H1 (cell line): ENCODE results near the gene ECI1. TPM values are rescaled to one million over a fixed set of nuclear protein-coding genes. Genes with fewer than 3 reads are reported as not detected.

ENCODE experiments used
- CTCF ChIA-PET: fragments of 300-600 bp; sonication (Branson Sonifier 250); formaldehyde crosslinking; loops from one replicate; lab custom pipeline; 2021; ENCODE audit not compliant: partially characterized antibody; lab: Charles Lee
- POLR2A ChIA-PET: fragments of 300-600 bp; sonication (Branson Sonifier 250); formaldehyde crosslinking; loops from one replicate; lab custom pipeline; 2021; ENCODE audit warnings: inconsistent platforms; ENCODE audit not compliant: partially characterized antibody; lab: Charles Lee
- DNase-seq, 2 experiments: peaks; one replicate each; pipeline versions ENCODE4 v3.0.0 to v3.0.0-alpha.2; 2010 to 2022; ENCODE audit warnings: low spot score in 2 of 2, low read depth in 1 of 2, mixed read lengths in 1 of 2
- FAIRE-seq: peaks from 2 replicates; lab custom pipeline; 2011; peaks lifted over from hg19 to GRCh38; lab: Jason Lieb, UNC
- H2AFZ ChIP-seq: 2 replicates; pipeline ENCODE4 v1.8.1; 2012; ENCODE audit warnings: low read length, inconsistent platforms
- H2AK5ac ChIP-seq: 2 replicates; pipeline ENCODE4 v1.6.1; 2013; ENCODE audit warnings: low read depth, low read length
- H2BK120ac ChIP-seq: replicated peaks from 2 replicates; pipeline ENCODE3; 2013; ENCODE audit warnings: low read depth, low read length, inconsistent platforms
- H2BK12ac ChIP-seq: 2 replicates; pipeline ENCODE4 v1.6.1; 2013; ENCODE audit warnings: low read depth, low read length
- H2BK15ac ChIP-seq: 2 replicates; pipeline ENCODE4 v1.6.1; 2013; ENCODE audit warnings: low read length
- H2BK20ac ChIP-seq: 2 replicates; pipeline ENCODE4 v1.6.1; 2013; ENCODE audit warnings: low read length
- H2BK5ac ChIP-seq: 2 replicates; pipeline ENCODE4 v1.6.1; 2013; ENCODE audit warnings: low read depth, low read length
- H3K14ac ChIP-seq: 2 replicates; pipeline ENCODE4 v1.6.1; 2013; ENCODE audit warnings: inconsistent platforms; ENCODE audit not compliant: insufficient read length
- H3K18ac ChIP-seq: 2 replicates; pipeline ENCODE4 v1.6.1; 2013; ENCODE audit warnings: low read length; ENCODE audit errors: extremely low read depth
- H3K23ac ChIP-seq: 2 replicates; pipeline ENCODE4 v1.6.1; 2013; ENCODE audit warnings: inconsistent platforms; ENCODE audit not compliant: insufficient read length
- H3K23me2 ChIP-seq: 2 replicates; pipeline ENCODE4 v1.6.1; 2013; ENCODE audit warnings: low read depth, low read length
- H3K27ac ChIP-seq: 2 replicates; pipeline ENCODE4 v1.6.1; 2011; ENCODE audit warnings: low read depth, low read length, inconsistent platforms
- H3K27me3 ChIP-seq, 4 experiments: replicated peaks in 1 of 4; 1 replicate in 1 of 4; 2 replicates in 3 of 4; pipeline versions ENCODE4 v1.6.1 to v1.8.1; 2011 to 2013; ENCODE audit warnings: low read length in 3 of 4, mild to moderate bottlenecking in 3 of 4, inconsistent platforms in 2 of 4, mixed read lengths in 2 of 4, moderate library complexity in 1 of 4; ENCODE audit not compliant: control insufficient read depth in 3 of 4, insufficient read depth in 3 of 4; ENCODE audit errors: extremely low read depth in 1 of 4
- H3K36me3 ChIP-seq, 4 experiments: 2 replicates each; pipeline versions ENCODE4 v1.6.1 to v1.8.1; 2011 to 2013; ENCODE audit warnings: mild to moderate bottlenecking in 4 of 4, low read length in 3 of 4, moderate library complexity in 2 of 4, control low read depth in 1 of 4, inconsistent platforms in 1 of 4; ENCODE audit not compliant: insufficient read depth in 4 of 4, control insufficient read depth in 2 of 4
- H3K4ac ChIP-seq: replicated peaks from 2 replicates; pipeline ENCODE3; 2013; ENCODE audit warnings: low read length, low read depth, mixed read lengths, inconsistent platforms; ENCODE audit not compliant: insufficient read length
- H3K4me1 ChIP-seq, 4 experiments: replicated peaks in 1 of 4; 1 replicate in 1 of 4; 2 replicates in 3 of 4; pipeline versions ENCODE4 v1.6.1 to v1.8.1; 2011 to 2013; ENCODE audit warnings: low read length in 3 of 4, inconsistent platforms in 2 of 4, mixed read lengths in 1 of 4; ENCODE audit not compliant: insufficient read depth in 4 of 4, control insufficient read depth in 3 of 4
- H3K4me2 ChIP-seq, 2 experiments: 2 replicates each; pipeline versions ENCODE4 v1.6.1 to v1.8.1; 2011 to 2013; ENCODE audit warnings: low read depth in 2 of 2, low read length in 2 of 2, control low read depth in 1 of 2, inconsistent platforms in 1 of 2, mild to moderate bottlenecking in 1 of 2; ENCODE audit not compliant: insufficient read depth in 1 of 2
- H3K4me3 ChIP-seq, 4 experiments: fragments of 200-600, 300-600 bp in 1 of 4; sonication (generic), shearing (Covaris generic), sonication (Bioruptor Twin) in 1 of 4; 2 replicates each; pipeline versions ENCODE4 v1.5.1 to v1.8.1; 2011 to 2016; ENCODE audit warnings: low read length in 4 of 4, low read depth in 3 of 4, control low read depth in 2 of 4, inconsistent platforms in 2 of 4, mild to moderate bottlenecking in 2 of 4, mixed read lengths in 1 of 4, moderate library complexity in 1 of 4; ENCODE audit not compliant: insufficient read depth in 2 of 4; ENCODE audit errors: extremely low read depth in 1 of 4
- H3K56ac ChIP-seq: replicated peaks from 2 replicates; pipeline ENCODE3; 2013; ENCODE audit warnings: low read depth, mild to moderate bottlenecking, mixed read lengths, low read length, inconsistent platforms; ENCODE audit not compliant: insufficient read length
- H3K79me1 ChIP-seq: 2 replicates; pipeline ENCODE4 v1.6.1; 2013; ENCODE audit warnings: low read depth, low read length, control low read depth
- H3K79me2 ChIP-seq, 2 experiments: 2 replicates each; pipeline versions ENCODE4 v1.6.1 to v1.8.1; 2012 to 2013; ENCODE audit warnings: low read length in 2 of 2, mild to moderate bottlenecking in 2 of 2, inconsistent platforms in 1 of 2; ENCODE audit not compliant: insufficient read depth in 2 of 2, control insufficient read depth in 1 of 2
- H3K9ac ChIP-seq, 4 experiments: replicated peaks in 1 of 4; 1 replicate in 1 of 4; 2 replicates in 3 of 4; pipeline versions ENCODE4 v1.6.1 to v1.8.1; 2011 to 2013; ENCODE audit warnings: low read depth in 3 of 4, low read length in 3 of 4, control low read depth in 2 of 4, mild to moderate bottlenecking in 2 of 4, moderate library complexity in 2 of 4, inconsistent platforms in 1 of 4; ENCODE audit errors: extremely low read depth in 1 of 4
- H3K9me3 ChIP-seq, 2 experiments: 2 replicates each; pipeline versions ENCODE4 v1.6.1 to v1.8.1; 2012 to 2013; ENCODE audit warnings: mild to moderate bottlenecking in 2 of 2, moderate library complexity in 2 of 2, control low read depth in 1 of 2, inconsistent platforms in 1 of 2, low read depth in 1 of 2, low read length in 1 of 2, mixed read lengths in 1 of 2; ENCODE audit not compliant: insufficient read depth in 2 of 2
- H4K20me1 ChIP-seq, 2 experiments: replicated peaks in 1 of 2; 2 replicates each; pipeline versions ENCODE3 to v1.8.1; 2011 to 2013; ENCODE audit warnings: inconsistent platforms in 2 of 2, low read length in 2 of 2, mild to moderate bottlenecking in 1 of 2; ENCODE audit not compliant: insufficient read depth in 2 of 2, control insufficient read depth in 1 of 2
- H4K5ac ChIP-seq: 2 replicates; pipeline ENCODE4 v1.6.1; 2013; ENCODE audit warnings: low read length, low read depth, mixed read lengths, inconsistent platforms; ENCODE audit not compliant: insufficient read length
- H4K8ac ChIP-seq: 2 replicates; pipeline ENCODE4 v1.8.0; 2013; ENCODE audit warnings: mild to moderate bottlenecking, moderate library complexity, low read length, inconsistent platforms; ENCODE audit not compliant: insufficient read depth; ENCODE audit errors: extremely low read depth
- H4K91ac ChIP-seq: replicated peaks from 2 replicates; pipeline ENCODE3; 2013; ENCODE audit warnings: low read length, mixed read lengths, inconsistent platforms; ENCODE audit not compliant: insufficient read length
- TCF12 ChIP-seq: IDR thresholded peaks from 2 replicates; pipeline ENCODE4 v1.6.1; 2011; ENCODE audit warnings: low read depth, mild to moderate bottlenecking, low read length
- WGBS, 2 experiments: shearing (Covaris generic) in 1 of 2; methylation state at CpG; one replicate each; pipeline versions ENCODE4 v1.1.6 to v1.1.7; 2013 to 2015; ENCODE audit warnings: low lambda C conversion rate in 2 of 2, mixed read lengths in 2 of 2, inconsistent platforms in 1 of 2, low coverage in 1 of 2, missing lambda C conversion rate in 1 of 2; ENCODE audit not compliant: insufficient replicate concordance in 2 of 2, insufficient coverage in 1 of 2, insufficient read length in 1 of 2; ENCODE audit errors: extremely low coverage in 1 of 2, missing lambda C conversion rate in 1 of 2; 5-methylcytosine and 5-hydroxymethylcytosine counted together
- polyA plus RNA-seq, 7 experiments: library from polyadenylated mRNA; depleted of rRNA in 3 of 7; stranded (reverse) in 5 of 7; unstranded in 2 of 7; fragments of >200 nt in 5 of 7; fragments of 200-250 nt in 2 of 7; gene quantifications; 1 replicate in 5 of 7; 2 replicates in 1 of 7; 4 replicates in 1 of 7; pipeline versions ENCODE4 v1.2.1 to v1.2.3, GENCODE V29; 2011 to 2013; ENCODE audit warnings: missing spikeins in 2 of 7, mixed read lengths in 2 of 7
- total RNA-seq: library from RNA; stranded (reverse); fragmentation: NEBNext Ultra II Directional; extraction: Animal tissue kit (Norgen Biotek cat#: 25700); gene quantifications from 2 replicates; pipeline ENCODE4 v1.2.1, GENCODE V29; 2021
- TF ChIP-seq, protein P1 (sequence below): IDR thresholded peaks from 2 replicates; pipeline ENCODE4 v1.6.1; 2012; ENCODE audit warnings: low read length, inconsistent platforms

Gene ECI1
- total and polyA plus RNA-seq, 2 of the 8 experiments (the other 6 are each of a cell fraction or from before 2014, with no cell fraction given): 79.5 to 151 TPM

DNA sequence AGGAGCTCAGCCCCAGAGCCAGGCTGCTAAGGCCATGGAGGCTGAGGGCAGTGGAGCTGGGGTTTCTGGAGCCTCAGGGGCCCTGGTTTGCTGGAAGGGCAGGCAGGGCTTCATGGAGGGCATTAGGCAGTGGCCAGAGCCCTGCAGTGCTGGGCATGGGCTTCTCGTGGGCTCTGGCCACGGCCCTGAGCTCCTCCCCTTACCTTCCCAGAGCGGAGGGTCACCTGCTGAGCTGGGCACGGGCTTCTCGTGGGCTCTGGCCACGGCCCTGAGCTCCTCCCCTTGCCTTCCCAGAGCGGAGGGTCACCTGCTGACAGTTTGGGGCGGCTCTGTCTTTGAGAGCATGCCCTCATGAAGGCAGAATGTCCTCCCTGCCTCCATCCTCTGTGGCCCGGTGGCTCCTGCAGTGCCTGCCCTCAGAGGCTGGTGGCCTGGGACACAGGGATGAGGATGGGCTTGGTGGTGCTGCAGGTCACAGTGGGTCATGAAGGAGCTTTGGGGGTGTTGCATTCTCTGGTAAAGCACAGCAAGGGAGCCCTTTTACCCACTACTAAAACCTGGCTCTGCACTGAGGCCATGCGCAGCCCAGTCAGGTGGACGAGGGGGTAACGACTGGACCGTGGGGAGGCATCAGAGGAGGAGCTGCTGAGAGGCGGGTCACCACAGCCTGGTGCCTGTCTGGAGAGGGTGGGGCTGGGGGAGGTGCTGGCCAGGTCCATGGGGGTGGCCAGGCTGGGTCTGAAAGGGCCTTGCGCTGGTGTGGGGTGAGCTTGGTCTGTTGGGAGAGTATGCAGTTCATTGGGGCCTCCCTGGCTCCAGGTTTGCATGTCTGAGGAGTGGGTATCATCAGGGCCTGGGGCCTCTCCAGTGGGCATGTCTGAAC lies 19.4 kb upstream of the ECI1 start:
- CTCF ChIA-PET: interaction anchor here (0.8 to 2.1 kb wide), 11 partner anchors 8 to 220 kb away, joined by 3 to 8 read pairs (median 4); partner anchors contain the start of gene ECI1
- no peak overlapping the region for H3K18ac ChIP-seq
- H3K4me1 ChIP-seq: peaks cover 0 to 7% (median 3%) of the 10 kb centered on the region in 4 experiments; a peak in 3 of 7 replicates
- peaks cover 6 to 17% of the 10 kb centered on the region in 2 experiments for H4K20me1 ChIP-seq
- H3K23me2 ChIP-seq: peaks cover 6% of the 10 kb centered on the region; the same call in 1 of the 2 replicates
- no peak overlapping the region for H2AFZ ChIP-seq
- WGBS, 2 experiments: 86% methylated on average over 15 of the region's 15 CpGs; no CpG with 5 or more reads in 1 of the 2 experiments
- H3K36me3 ChIP-seq: peaks cover 0 to 3% (median 1%) of the 10 kb centered on the region in 4 experiments; a peak in 1 of 8 replicates
- no peak overlapping the region for H2BK20ac ChIP-seq
- no peak overlapping the region for H2BK12ac ChIP-seq
- peaks cover 9% of the 10 kb centered on the region for H3K79me1 ChIP-seq
- no peak overlapping the region for H2AK5ac ChIP-seq
- TF ChIP-seq TCF12: no peak
- TF ChIP-seq, protein P1, sequence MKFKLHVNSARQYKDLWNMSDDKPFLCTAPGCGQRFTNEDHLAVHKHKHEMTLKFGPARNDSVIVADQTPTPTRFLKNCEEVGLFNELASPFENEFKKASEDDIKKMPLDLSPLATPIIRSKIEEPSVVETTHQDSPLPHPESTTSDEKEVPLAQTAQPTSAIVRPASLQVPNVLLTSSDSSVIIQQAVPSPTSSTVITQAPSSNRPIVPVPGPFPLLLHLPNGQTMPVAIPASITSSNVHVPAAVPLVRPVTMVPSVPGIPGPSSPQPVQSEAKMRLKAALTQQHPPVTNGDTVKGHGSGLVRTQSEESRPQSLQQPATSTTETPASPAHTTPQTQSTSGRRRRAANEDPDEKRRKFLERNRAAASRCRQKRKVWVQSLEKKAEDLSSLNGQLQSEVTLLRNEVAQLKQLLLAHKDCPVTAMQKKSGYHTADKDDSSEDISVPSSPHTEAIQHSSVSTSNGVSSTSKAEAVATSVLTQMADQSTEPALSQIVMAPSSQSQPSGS: no peak
- H2BK120ac ChIP-seq: no peak overlapping the region
- no peak overlapping the region for H3K23ac ChIP-seq
- H4K5ac ChIP-seq: no peak overlapping the region
- POLR2A ChIA-PET: interaction anchor here (1.0 to 13.7 kb wide), 13 partner anchors 9 to 204 kb away, joined by 3 to 228 read pairs (median 5); partner anchors contain the start of genes DNASE1L2, ECI1, TBC1D24 and TEDC2
- no peak overlapping the region for H4K91ac ChIP-seq
- H3K27me3 ChIP-seq: no peaks in the 10 kb centered on the region
- no peak overlapping the region for H3K14ac ChIP-seq
- no peak overlapping the region for H3K4ac ChIP-seq
- H3K4me2 ChIP-seq: no peak overlapping the region
- H3K56ac ChIP-seq: no peak overlapping the region
- no peak overlapping the region for H3K27ac ChIP-seq
- FAIRE-seq: no peak
- H3K4me3 ChIP-seq: no peak overlapping the region
- peaks cover 15 to 27% of the 10 kb centered on the region in 2 experiments for H3K79me2 ChIP-seq
- no peak overlapping the region for H2BK5ac ChIP-seq
- peak overlapping the region in 1 of 4 experiments; percentile 52; a peak in 2 of 7 replicates for H3K9ac ChIP-seq
- no peak for DNase-seq
- no peak overlapping the region for H2BK15ac ChIP-seq
- H3K9me3 ChIP-seq: no peaks in the 10 kb centered on the region
- H4K8ac ChIP-seq: 0 out of 2 replicates have a peak overlapping the region, but pooled peaks have one; percentile 46
